Heart right ventricle (tissue), 16 donors: Measurements from ENCODE around the gene PNLIPRP2. TPM values are rescaled to one million over a fixed set of nuclear protein-coding genes. Genes with fewer than 3 reads are reported as not detected.

ENCODE experiments used
- ATAC-seq, 8 donors: fragments of 200-7000 bp; cut with Tn5 transposase; one replicate each; pipeline ENCODE4 v1.9.1; 2020; ENCODE audit warnings: mild to moderate bottlenecking in 8 of 8, moderate library complexity in 8 of 8, moderate number of reproducible peaks in 1 of 8
- DNase-seq, 2 donors: peaks; one replicate each; pipeline ENCODE4 v3.0.0-alpha.2; 2020
- H3K27ac ChIP-seq, 10 donors: fragments of 200-600 bp; sonication (generic) in 2 of 10; one replicate each; pipeline versions ENCODE4 v1.5.0 to v1.8.0; 2020 to 2022; ENCODE audit warnings: mild to moderate bottlenecking in 3 of 10
- H3K27me3 ChIP-seq, 7 donors: fragments of 200-600 bp; one replicate each; pipeline ENCODE4 v1.8.0; 2021 to 2022; ENCODE audit warnings: mild to moderate bottlenecking in 2 of 7
- H3K36me3 ChIP-seq, 9 donors: fragments of 200-600 bp; sonication (generic) in 1 of 9; one replicate each; pipeline versions ENCODE4 v1.5.0 to v1.8.0; 2020 to 2022; ENCODE audit warnings: mild to moderate bottlenecking in 2 of 9
- H3K4me1 ChIP-seq, 9 donors: fragments of 200-600 bp; sonication (generic) in 1 of 9; one replicate each; pipeline versions ENCODE4 v1.5.0 to v1.8.0; 2020 to 2022; ENCODE audit warnings: mild to moderate bottlenecking in 4 of 9
- H3K4me3 ChIP-seq, 10 donors: fragments of 200-600 bp; sonication (generic) in 2 of 10; one replicate each; pipeline versions ENCODE4 v1.5.0 to v1.8.0; 2020 to 2022; ENCODE audit warnings: mild to moderate bottlenecking in 7 of 10, moderate library complexity in 2 of 10
- H3K9me3 ChIP-seq, 11 donors: fragments of 200-600 bp in 10 of 11; sonication (generic) in 2 of 11; one replicate each; pipeline versions ENCODE4 v1.5.0 to v1.8.0; 2013 to 2022; ENCODE audit warnings: mild to moderate bottlenecking in 2 of 11, control low read depth in 1 of 11, moderate library complexity in 1 of 11
- CTCF ChIP-seq, 9 donors: fragments of 200-600 bp; sonication (generic) in 2 of 9; IDR thresholded peaks; one replicate each; pipeline versions ENCODE4 v1.5.0 to v1.8.0; 2021 to 2022; ENCODE audit warnings: antibody characterized with exemption in 9 of 9, mild to moderate bottlenecking in 5 of 9, moderate library complexity in 1 of 9
- WGBS, 2 donors: extraction: QIAGEN DNeasy Blood & Tissue Kit; methylation state at CpG; one replicate each; pipeline ENCODE4 v1.1.7; 2013; ENCODE audit warnings: inconsistent platforms in 1 of 2; 5-methylcytosine and 5-hydroxymethylcytosine counted together
- intact Hi-C, 10 donors: fragments of 100-400 bp; cut with DNase I; formaldehyde crosslinking; loops; one replicate each; pipeline versions ENCODE4 v1.11.1 to v1.14.2; 2022
- polyA plus RNA-seq, 2 donors: library from polyadenylated mRNA; stranded (reverse); fragments of 200-250 nt; gene quantifications; one replicate each; pipeline ENCODE4 v1.2.3, GENCODE V29; 2013
- total RNA-seq, 10 donors: library from RNA; stranded (reverse); fragmentation: NEBNext Ultra II Directional in 3 of 10; extraction: Animal tissue kit (Norgen Biotek cat#: 25700) in 3 of 10; gene quantifications; one replicate each; pipeline versions ENCODE4 v1.2.1 to v1.2.4, GENCODE V29; 2021 to 2023
- donor health status: Arrhythmogenic right ventricular cardiomyopathy.
- donor health status: ischemic (EF 13 %, LVEDD 7.1; RV severe dilation, severe dysfunction).
- donor health status: healthy with polysubstance abuse.
- donor health status: DM: no; HTN: yes; CAD: no.
- donor health status: DM: no; HTN: no; CAD: no.
- donor health status: ischemic (EF 25% LVEDD 6.9; RV normal size, moderate dysfunction).
- donor health status: ischemic (EF 25% LVEDD 5.7; RV mildly dilated, moderate dysfunction).
- donor health status: healthy.
- donor health status: DM: yes; HTN: yes; CAD: no.
- donor health status: Ischemic cardiomyopathy.
- donor health status: ischemic (EF 35%, LVEDD 5.7; RV mildly dilated, moderate dysfunction).
- donor health status: nonischemic (EF 11% LVEDD 7.7; RV severe dilation, severe dysfunction).
- donor health status: DM: yes; HTN: yes; CAD: no.
- donor health status: PGD.
- donor health status: ischemic (EF 29% LVEDD 5.4; RV normal size, mild dysfunction).
- donor health status: nonischemic (EF 23%, LVEDD 6.1; RV moderate dilation, normal function).

Gene PNLIPRP2
- total and polyA plus RNA-seq, 12 donors = 0.20 TPM; not detected in 11

- Histone ChIP-seq H3K27me3 (peaks cover 0 to 6% (median 0%) of the 10 kb centered on the region in 7 donors), H3K4me1 (no peaks in the 10 kb centered on the region), H3K9me3 (no peaks in the 10 kb centered on the region), H3K27ac (no peak overlapping the region), H3K4me3 (no peak overlapping the region), H3K36me3 (no peaks in the 10 kb centered on the region)
- WGBS, 2 donors = 81% methylated on average over 10 of the region's 10 CpGs
- ATAC-seq (no peak), DNase-seq (no peak)
- TF ChIP-seq CTCF (IDR thresholded peaks at IDR 0.05) = no peak
- intact Hi-C loops = no loop called here
Measured at GRCh38 chr10:116602648-116603400, 17.9 kb upstream of the PNLIPRP2 start.

GRCh38 chr10:116606061-116606483 is 14.7 kb upstream of the PNLIPRP2 start:
- H3K4me1 ChIP-seq = peaks cover 0 to 8% (median 0%) of the 10 kb centered on the region in 9 donors
- intact Hi-C loops = no loop called here
- ATAC-seq = no peak
- DNase-seq = no peak
- no peaks in the 10 kb centered on the region for H3K36me3 ChIP-seq
- H3K9me3 ChIP-seq = no peaks in the 10 kb centered on the region
- TF ChIP-seq CTCF (IDR thresholded peaks at IDR 0.05) = no peak
- WGBS, 2 donors = 62 to 76% methylated on average over 8 of the region's 8 CpGs
- H3K4me3 ChIP-seq = no peak overlapping the region
- H3K27me3 ChIP-seq = peaks cover 0 to 32% (median 26%) of the 10 kb centered on the region in 7 donors
- H3K27ac ChIP-seq = no peak overlapping the region

- Histone ChIP-seq H3K9me3 (no peaks in the 10 kb centered on the region), H3K4me1 (peaks cover 0 to 8% (median 0%) of the 10 kb centered on the region in 9 donors), H3K27ac (no peak overlapping the region), H3K36me3 (no peaks in the 10 kb centered on the region), H3K27me3 (peaks cover 0 to 35% (median 25%) of the 10 kb centered on the region in 7 donors), H3K4me3 (no peak overlapping the region)
- no peak for DNase-seq
- intact Hi-C loops = no loop called here
- TF ChIP-seq CTCF (IDR thresholded peaks at IDR 0.05) = no peak
- no peak for ATAC-seq
- WGBS, 2 donors = 73 to 79% methylated on average over 6 of the region's 6 CpGs
Measured at GRCh38 chr10:116607336-116607735, 13.4 kb upstream of the PNLIPRP2 start.

- WGBS, 2 donors = 27 to 38% methylated on average over 41 of the region's 41 CpGs
- peaks cover 0 to 8% (median 0%) of the 10 kb centered on the region in 9 donors for H3K4me1 ChIP-seq
- no peaks in the 10 kb centered on the region for H3K9me3 ChIP-seq
- ATAC-seq = peak in 4 of 8 donors; percentile 22 to 65 (median 36)
- H3K27me3 ChIP-seq = peaks cover 0 to 35% (median 24%) of the 10 kb centered on the region in 7 donors
- intact Hi-C loops = no loop called here
- no peak overlapping the region for H3K27ac ChIP-seq
- H3K4me3 ChIP-seq = peak overlapping the region in 8 of 10 donors; percentile 8 to 39 (median 35)
- no peak for DNase-seq
- H3K36me3 ChIP-seq = no peaks in the 10 kb centered on the region
- TF ChIP-seq CTCF (IDR thresholded peaks at IDR 0.05) = no peak
Measured at GRCh38 chr10:116608686-116609594, 11.8 kb upstream of the PNLIPRP2 start.
